ENCODE results near the gene INPP4B.

DNA sequence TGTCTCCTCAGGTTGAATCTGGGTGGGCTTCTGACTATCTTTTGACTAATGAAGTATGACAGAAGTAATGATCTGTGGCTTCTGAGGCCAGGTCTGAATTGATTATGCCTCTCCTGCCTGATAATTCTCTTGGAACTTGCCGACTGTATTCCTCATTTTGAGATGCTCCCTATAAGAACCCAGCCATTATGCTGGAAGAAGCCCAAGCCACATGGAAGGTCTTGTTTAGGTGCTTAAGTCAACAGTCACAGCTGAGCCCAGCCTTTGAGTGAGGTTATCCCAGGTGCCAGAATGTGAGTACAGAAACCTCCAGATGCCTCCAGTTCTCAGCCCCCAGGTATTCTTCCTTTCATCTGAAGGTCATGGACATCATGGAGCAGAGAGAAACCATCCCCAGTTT is 753.2 kb downstream of the INPP4B start:
- TF ChIP-seq, protein P1, sequence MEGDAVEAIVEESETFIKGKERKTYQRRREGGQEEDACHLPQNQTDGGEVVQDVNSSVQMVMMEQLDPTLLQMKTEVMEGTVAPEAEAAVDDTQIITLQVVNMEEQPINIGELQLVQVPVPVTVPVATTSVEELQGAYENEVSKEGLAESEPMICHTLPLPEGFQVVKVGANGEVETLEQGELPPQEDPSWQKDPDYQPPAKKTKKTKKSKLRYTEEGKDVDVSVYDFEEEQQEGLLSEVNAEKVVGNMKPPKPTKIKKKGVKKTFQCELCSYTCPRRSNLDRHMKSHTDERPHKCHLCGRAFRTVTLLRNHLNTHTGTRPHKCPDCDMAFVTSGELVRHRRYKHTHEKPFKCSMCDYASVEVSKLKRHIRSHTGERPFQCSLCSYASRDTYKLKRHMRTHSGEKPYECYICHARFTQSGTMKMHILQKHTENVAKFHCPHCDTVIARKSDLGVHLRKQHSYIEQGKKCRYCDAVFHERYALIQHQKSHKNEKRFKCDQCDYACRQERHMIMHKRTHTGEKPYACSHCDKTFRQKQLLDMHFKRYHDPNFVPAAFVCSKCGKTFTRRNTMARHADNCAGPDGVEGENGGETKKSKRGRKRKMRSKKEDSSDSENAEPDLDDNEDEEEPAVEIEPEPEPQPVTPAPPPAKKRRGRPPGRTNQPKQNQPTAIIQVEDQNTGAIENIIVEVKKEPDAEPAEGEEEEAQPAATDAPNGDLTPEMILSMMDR (IDR thresholded peaks at IDR 0.05) = no peak
- TF ChIP-seq POLR2AphosphoS5 (IDR thresholded peaks at IDR 0.05) = no peak
